ENCODE data around the gene SVIL. TPM values are rescaled to one million over a fixed set of nuclear protein-coding genes. Genes with fewer than 3 reads are reported as not detected.

SVIL gene
- total and polyA plus RNA-seq, 4 donors: 3.1 to 26.0 (median 9.4) TPM

DNA sequence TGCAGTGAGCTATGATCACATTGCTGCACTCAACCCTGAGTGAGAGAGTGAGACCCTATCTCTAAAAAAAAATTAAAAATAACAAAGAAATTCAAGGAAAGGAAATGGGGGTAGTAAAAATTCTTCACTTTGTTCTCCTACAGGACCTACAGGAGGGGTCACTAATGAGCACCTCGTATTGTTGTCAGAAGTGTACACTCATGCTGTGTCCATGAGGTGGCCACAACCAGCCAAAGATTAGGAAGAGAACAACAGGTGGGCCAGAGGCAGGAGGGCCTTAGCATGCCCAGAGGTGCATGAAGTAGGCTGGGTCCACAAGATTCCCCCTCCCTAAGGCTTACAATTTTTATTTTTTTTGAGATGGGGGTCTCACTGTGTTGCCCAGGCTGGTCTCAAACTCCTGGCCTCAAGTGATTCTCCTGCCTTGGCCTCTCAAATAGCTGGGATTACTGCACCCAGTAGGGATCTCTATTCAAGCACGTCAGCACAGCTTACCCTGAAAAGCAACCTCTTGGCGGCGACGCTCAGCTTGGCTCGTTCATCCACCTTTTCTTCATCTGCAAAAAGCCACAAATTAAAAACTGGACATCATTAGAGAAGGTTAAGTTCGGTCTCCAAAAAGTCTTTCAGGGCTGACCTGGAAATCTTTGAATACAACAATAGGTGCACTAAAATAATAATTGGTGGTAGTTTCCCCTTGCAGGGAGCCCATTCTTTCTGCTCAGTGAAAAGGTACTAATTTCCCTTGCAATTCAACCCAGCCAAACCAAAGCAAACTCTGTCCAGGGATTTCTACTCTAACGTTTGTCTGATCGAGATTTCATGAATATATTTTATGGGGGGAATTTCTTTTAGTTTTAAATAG lies 104.4 kb downstream of the SVIL start:
- no peak for DNase-seq (ENCODE audit: low spot score)
- WGBS: 93% methylated on average over 9 of the region's 9 CpGs
- H3K4me3 ChIP-seq (ENCODE audit: low read depth in 1 of 3, low read length in 3 of 3): no peak overlapping the region

DNA sequence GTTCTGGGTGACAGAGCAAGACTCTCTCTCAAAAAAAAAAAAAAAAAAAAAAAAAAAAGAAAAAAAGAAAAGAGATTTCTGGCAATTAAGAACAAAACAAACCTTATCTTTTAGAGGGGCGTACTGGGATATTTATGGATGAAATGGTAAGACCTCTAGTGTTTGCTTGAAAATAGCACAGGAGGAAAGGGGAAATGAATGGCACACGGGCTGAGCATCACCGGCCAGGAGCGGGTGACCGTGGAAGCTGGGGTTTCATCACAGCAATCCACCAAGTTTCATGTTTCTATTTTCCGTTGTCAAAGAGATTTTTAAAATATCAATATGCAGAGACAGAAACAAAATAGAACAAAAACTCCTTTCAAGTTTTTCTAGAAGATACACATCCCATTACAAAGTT lies 105.6 kb downstream of the SVIL start:
- TF ChIP-seq RAD21 (IDR thresholded peaks at IDR 0.05): no peak
- no peak for TF ChIP-seq GABPA (IDR thresholded peaks at IDR 0.05 in 1 of 2, conservative IDR thresholded peaks at IDR 0.05 in 1 of 2)
- TF ChIP-seq HNF4A (conservative IDR thresholded peaks at IDR 0.05): no peak
- TF ChIP-seq FOXA1 (IDR thresholded peaks at IDR 0.05): no peak
- TF ChIP-seq EGR1 (IDR thresholded peaks at IDR 0.05; ENCODE audit: low read depth in 2 of 2): no peak
- TF ChIP-seq JUND (IDR thresholded peaks at IDR 0.05): no peak
- no peak for TF ChIP-seq ZBTB33 (IDR thresholded peaks at IDR 0.05)
- no peak for TF ChIP-seq YY1 (IDR thresholded peaks at IDR 0.05)
- no peak for TF ChIP-seq TAF1 (conservative IDR thresholded peaks at IDR 0.05)
- TF ChIP-seq HNF4G (IDR thresholded peaks at IDR 0.05): no peak
- H3K9ac ChIP-seq (ENCODE audit: low read depth in 1 of 2, low read length in 2 of 2): no peak overlapping the region
- WGBS: 85% methylated on average over 6 of the region's 6 CpGs

More for the DNA sequence above, 104.4 kb downstream of the SVIL start:
- Histone ChIP-seq H3K27me3 (ENCODE audit: control insufficient read depth in 4 of 4, insufficient read depth in 4 of 4, low read length in 3 of 4) (no peaks in the 10 kb centered on the region), H3K9me3 (ENCODE audit: control insufficient read depth in 4 of 4, low read length in 3 of 4) (no peaks in the 10 kb centered on the region), H3K36me3 (ENCODE audit: control insufficient read depth in 4 of 4, insufficient read depth in 3 of 4, low read depth in 1 of 4, low read length in 3 of 4) (peaks cover 0 to 23% (median 10%) of the 10 kb centered on the region in 4 donors), H3K27ac (ENCODE audit: low read depth in 1 of 2, low read length in 2 of 2) (no peak overlapping the region), H3K4me1 (ENCODE audit: control insufficient read depth in 4 of 4, insufficient read depth in 4 of 4, low read length in 3 of 4) (peaks cover 0 to 2% (median under 1%) of the 10 kb centered on the region in 4 donors), H3K9ac (ENCODE audit: low read depth in 1 of 2, low read length in 2 of 2) (no peak overlapping the region)
- TF ChIP-seq REST (IDR thresholded peaks at IDR 0.05): no peak

GRCh38 chr10:29525762-29526161 lies 109.0 kb downstream of the SVIL start:
- Histone ChIP-seq H3K27me3 (ENCODE audit: control insufficient read depth in 4 of 4, insufficient read depth in 4 of 4, low read length in 3 of 4) (no peaks in the 10 kb centered on the region), H3K36me3 (ENCODE audit: control insufficient read depth in 4 of 4, insufficient read depth in 3 of 4, low read depth in 1 of 4, low read length in 3 of 4) (peaks cover 4 to 49% (median 30%) of the 10 kb centered on the region in 4 donors), H3K4me1 (ENCODE audit: control insufficient read depth in 4 of 4, insufficient read depth in 4 of 4, low read length in 3 of 4) (no peaks in the 10 kb centered on the region), H3K9ac (ENCODE audit: low read depth in 1 of 2, low read length in 2 of 2) (no peak overlapping the region), H3K9me3 (ENCODE audit: control insufficient read depth in 4 of 4, low read length in 3 of 4) (no peaks in the 10 kb centered on the region), H3K27ac (ENCODE audit: low read depth in 1 of 2, low read length in 2 of 2) (no peak overlapping the region), H3K4me3 (ENCODE audit: low read depth in 1 of 3, low read length in 3 of 3) (no peak overlapping the region)
- DNase-seq (ENCODE audit: low spot score): no peak
- WGBS: 94% methylated on average over 7 of the region's 7 CpGs
- TF ChIP-seq RAD21 (IDR thresholded peaks at IDR 0.05) (no peak), FOXA2 (IDR thresholded peaks at IDR 0.05) (no peak), NR2F2 (IDR thresholded peaks at IDR 0.05) (no peak), MAX (IDR thresholded peaks at IDR 0.05) (no peak), RXRA (IDR thresholded peaks at IDR 0.05) (no peak), REST (IDR thresholded peaks at IDR 0.05) (no peak), TAF1 (conservative IDR thresholded peaks at IDR 0.05) (no peak), CTCF (IDR thresholded peaks at IDR 0.05; ENCODE audit: low read depth, low read length, missing input control) (no peak)

More for the DNA sequence above, 105.6 kb downstream of the SVIL start:
- Histone ChIP-seq H3K4me3 (ENCODE audit: low read depth in 1 of 3, low read length in 3 of 3) (no peak overlapping the region), H3K4me1 (ENCODE audit: control insufficient read depth in 4 of 4, insufficient read depth in 4 of 4, low read length in 3 of 4) (no peaks in the 10 kb centered on the region), H3K27ac (ENCODE audit: low read depth in 1 of 2, low read length in 2 of 2) (no peak overlapping the region), H3K9me3 (ENCODE audit: control insufficient read depth in 4 of 4, low read length in 3 of 4) (no peaks in the 10 kb centered on the region), H3K36me3 (ENCODE audit: control insufficient read depth in 4 of 4, insufficient read depth in 3 of 4, low read depth in 1 of 4, low read length in 3 of 4) (peaks cover 0 to 30% (median 14%) of the 10 kb centered on the region in 4 donors), H3K27me3 (ENCODE audit: control insufficient read depth in 4 of 4, insufficient read depth in 4 of 4, low read length in 3 of 4) (no peaks in the 10 kb centered on the region)
- DNase-seq (ENCODE audit: low spot score): no peak
